ENCODE results near the gene INSM1.

DNA sequence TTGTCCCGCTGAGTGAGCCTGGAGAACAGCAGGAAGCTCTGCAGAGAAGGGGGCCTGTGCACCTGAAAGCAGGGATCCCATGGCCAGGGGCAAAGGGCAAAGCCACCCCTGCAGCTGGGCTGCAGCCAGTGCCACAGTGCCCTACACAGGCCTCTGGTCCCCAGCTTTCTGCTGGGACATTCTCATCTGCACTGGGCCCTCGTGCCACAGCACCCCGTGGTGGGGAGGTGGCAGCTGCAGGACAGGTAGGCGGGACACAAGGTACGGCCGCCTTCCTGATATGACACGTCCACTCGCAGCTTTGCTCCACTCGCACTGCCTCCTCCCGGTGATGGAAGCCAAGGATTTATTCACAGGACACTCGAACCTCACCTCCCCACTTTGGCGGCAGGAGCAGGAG is 27.2 kb downstream of the INSM1 start:
- TF ChIP-seq, protein P1, sequence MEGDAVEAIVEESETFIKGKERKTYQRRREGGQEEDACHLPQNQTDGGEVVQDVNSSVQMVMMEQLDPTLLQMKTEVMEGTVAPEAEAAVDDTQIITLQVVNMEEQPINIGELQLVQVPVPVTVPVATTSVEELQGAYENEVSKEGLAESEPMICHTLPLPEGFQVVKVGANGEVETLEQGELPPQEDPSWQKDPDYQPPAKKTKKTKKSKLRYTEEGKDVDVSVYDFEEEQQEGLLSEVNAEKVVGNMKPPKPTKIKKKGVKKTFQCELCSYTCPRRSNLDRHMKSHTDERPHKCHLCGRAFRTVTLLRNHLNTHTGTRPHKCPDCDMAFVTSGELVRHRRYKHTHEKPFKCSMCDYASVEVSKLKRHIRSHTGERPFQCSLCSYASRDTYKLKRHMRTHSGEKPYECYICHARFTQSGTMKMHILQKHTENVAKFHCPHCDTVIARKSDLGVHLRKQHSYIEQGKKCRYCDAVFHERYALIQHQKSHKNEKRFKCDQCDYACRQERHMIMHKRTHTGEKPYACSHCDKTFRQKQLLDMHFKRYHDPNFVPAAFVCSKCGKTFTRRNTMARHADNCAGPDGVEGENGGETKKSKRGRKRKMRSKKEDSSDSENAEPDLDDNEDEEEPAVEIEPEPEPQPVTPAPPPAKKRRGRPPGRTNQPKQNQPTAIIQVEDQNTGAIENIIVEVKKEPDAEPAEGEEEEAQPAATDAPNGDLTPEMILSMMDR (conservative IDR thresholded peaks at IDR 0.05; ENCODE audit: low read depth, low read length): no peak
- no peak for TF ChIP-seq EZH2 (IDR thresholded peaks at IDR 0.05; ENCODE audit: borderline replicate concordance, low read depth, low read length, poor library complexity, severe bottlenecking)
